Mesenchymal stem cell (in vitro differentiated cells and primary cell): Measurements from ENCODE around the gene GOLGA3.

Experiments used
- DNase-seq: peaks from one replicate; pipeline ENCODE4 v3.0.0-alpha.2; 2013
- H2AFZ ChIP-seq: one replicate; pipeline ENCODE4 v1.6.1; 2013; ENCODE audit warnings: low read depth, mild to moderate bottlenecking, control low read depth, inconsistent platforms, low read length, moderate library complexity
- H2AK5ac ChIP-seq: 2 replicates; pipeline ENCODE4 v1.6.1; 2013; ENCODE audit warnings: low read length, moderate library complexity, mild to moderate bottlenecking, inconsistent platforms; ENCODE audit not compliant: severe bottlenecking
- H2BK120ac ChIP-seq: one replicate; pipeline ENCODE4 v1.6.1; 2013; ENCODE audit warnings: low read depth, mild to moderate bottlenecking, inconsistent platforms, low read length, moderate library complexity
- H2BK12ac ChIP-seq, 2 experiments: one replicate each; pipeline ENCODE4 v1.6.1; 2013; ENCODE audit warnings: inconsistent platforms in 2 of 2, low read length in 2 of 2, mild to moderate bottlenecking in 2 of 2, moderate library complexity in 2 of 2, control low read depth in 1 of 2
- H2BK15ac ChIP-seq: one replicate; pipeline ENCODE4 v1.6.1; 2013; ENCODE audit warnings: mild to moderate bottlenecking, low read depth, inconsistent platforms; ENCODE audit not compliant: poor library complexity, severe bottlenecking
- H2BK5ac ChIP-seq: 2 replicates; pipeline ENCODE4 v1.6.1; 2013; ENCODE audit warnings: low read depth, mild to moderate bottlenecking, low read length, control low read depth, inconsistent platforms; ENCODE audit not compliant: poor library complexity, severe bottlenecking
- H3K14ac ChIP-seq, 2 experiments: one replicate each; pipeline ENCODE4 v1.6.1; 2013; ENCODE audit warnings: inconsistent platforms in 2 of 2, low read length in 2 of 2, control low read depth in 1 of 2, mild to moderate bottlenecking in 1 of 2, moderate library complexity in 1 of 2
- H3K18ac ChIP-seq, 2 experiments: one replicate each; pipeline ENCODE4 v1.6.1; 2013; ENCODE audit warnings: inconsistent platforms in 2 of 2, low read length in 2 of 2, control low read depth in 1 of 2, low read depth in 1 of 2, mild to moderate bottlenecking in 1 of 2
- H3K23ac ChIP-seq, 2 experiments: one replicate each; pipeline ENCODE4 v1.6.1; 2013; ENCODE audit warnings: inconsistent platforms in 2 of 2, low read length in 2 of 2, mild to moderate bottlenecking in 2 of 2, moderate library complexity in 2 of 2, control low read depth in 1 of 2
- H3K27ac ChIP-seq: 2 replicates; pipeline ENCODE4 v1.5.1; 2013; ENCODE audit warnings: mild to moderate bottlenecking, moderate library complexity, low read length, control low read depth, inconsistent platforms; ENCODE audit not compliant: poor library complexity, severe bottlenecking
- H3K27me3 ChIP-seq, 2 experiments: 2 replicates each; pipeline versions ENCODE4 v1.6.1 to v1.7.0; 2013; ENCODE audit warnings: low read length in 2 of 2, mild to moderate bottlenecking in 2 of 2, moderate library complexity in 2 of 2, control low read depth in 1 of 2, inconsistent platforms in 1 of 2; ENCODE audit not compliant: control insufficient read depth in 1 of 2, insufficient read depth in 1 of 2
- H3K36me3 ChIP-seq, 2 experiments: 2 replicates each; pipeline versions ENCODE4 v1.6.1 to v1.7.0; 2013; ENCODE audit warnings: low read length in 2 of 2, control low read depth in 1 of 2, inconsistent platforms in 1 of 2, low read depth in 1 of 2, mild to moderate bottlenecking in 1 of 2; ENCODE audit not compliant: insufficient read depth in 2 of 2, control insufficient read depth in 1 of 2
- H3K4ac ChIP-seq, 2 experiments: one replicate each; pipeline ENCODE4 v1.6.1; 2013; ENCODE audit warnings: inconsistent platforms in 2 of 2, low read length in 2 of 2, mild to moderate bottlenecking in 2 of 2, moderate library complexity in 2 of 2, control low read depth in 1 of 2, low read depth in 1 of 2
- H3K4me1 ChIP-seq: 2 replicates; pipeline ENCODE4 v1.6.1; 2013; ENCODE audit warnings: low read depth, low read length, control low read depth; ENCODE audit not compliant: control insufficient read depth, insufficient read depth
- H3K4me2 ChIP-seq: 2 replicates; pipeline ENCODE4 v1.6.1; 2013; ENCODE audit warnings: low read length, mild to moderate bottlenecking, inconsistent platforms; ENCODE audit not compliant: poor library complexity, severe bottlenecking
- H3K4me3 ChIP-seq, 2 experiments: 2 replicates each; pipeline versions ENCODE4 v1.5.1 to v1.7.0; 2013; ENCODE audit warnings: low read length in 2 of 2, mild to moderate bottlenecking in 2 of 2, control low read depth in 1 of 2, low read depth in 1 of 2; ENCODE audit not compliant: insufficient read depth in 1 of 2
- H3K79me1 ChIP-seq: replicated peaks from 2 replicates; pipeline ENCODE4 v1.6.1; 2013; ENCODE audit warnings: mild to moderate bottlenecking, control low read depth, low read length, inconsistent platforms; ENCODE audit not compliant: poor library complexity, severe bottlenecking
- H3K9ac ChIP-seq: 2 replicates; pipeline ENCODE4 v1.7.0; 2013; ENCODE audit warnings: mild to moderate bottlenecking, low read length, moderate library complexity
- H3K9me3 ChIP-seq: 2 replicates; pipeline ENCODE4 v1.7.0; 2013; ENCODE audit warnings: mild to moderate bottlenecking, low read length; ENCODE audit not compliant: control insufficient read depth
- H4K8ac ChIP-seq: one replicate; pipeline ENCODE4 v1.6.1; 2013; ENCODE audit warnings: inconsistent platforms, mild to moderate bottlenecking, low read length, moderate library complexity
- H4K91ac ChIP-seq: one replicate; pipeline ENCODE4 v1.6.1; 2013; ENCODE audit warnings: mild to moderate bottlenecking, low read length, inconsistent platforms
- WGBS: methylation state at CpG from one replicate; pipeline ENCODE4 v1.1.7; 2013; ENCODE audit warnings: mixed read lengths; 5-methylcytosine and 5-hydroxymethylcytosine counted together

Gene GOLGA3

DNA sequence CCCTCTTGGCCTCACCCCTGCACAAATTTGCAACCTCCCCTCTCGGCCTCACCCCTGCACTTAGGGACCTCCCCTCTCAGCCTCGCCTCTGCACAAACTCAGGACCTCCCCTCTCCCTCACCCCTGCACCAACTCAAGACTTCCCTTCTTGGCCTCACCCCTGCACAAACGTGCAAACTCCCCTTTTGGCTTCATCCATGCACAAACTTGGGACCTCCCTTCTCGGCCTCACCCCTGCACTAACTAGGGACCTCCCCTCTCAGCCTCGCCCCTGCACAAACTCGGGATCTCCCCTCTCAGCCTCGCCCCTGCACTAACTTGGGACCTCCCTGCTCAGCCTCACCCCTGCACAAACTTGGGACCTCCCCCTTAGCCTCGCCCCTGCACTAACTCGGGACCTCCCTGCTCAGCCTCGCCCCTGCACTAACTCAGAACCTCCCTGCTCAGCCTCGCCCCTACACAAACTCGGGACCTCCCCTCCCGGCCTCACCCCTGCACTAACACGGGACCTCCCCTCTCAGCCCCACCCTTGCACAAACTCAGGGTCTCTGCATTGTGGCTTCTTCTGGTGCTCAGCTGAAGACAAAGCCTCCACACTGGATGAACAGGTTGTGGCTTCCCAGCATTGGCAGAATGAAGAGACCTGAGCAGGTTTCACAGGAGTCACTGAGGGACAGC is 11.0 kb upstream of the GOLGA3 start:
- Histone ChIP-seq H2AK5ac (no peak overlapping the region), H3K18ac (no peak overlapping the region), H3K14ac (no peak overlapping the region), H3K4ac (no peak overlapping the region), H3K4me3 (no peak overlapping the region), H4K8ac (no peak overlapping the region), H3K27me3 (no peaks in the 10 kb centered on the region), H2AFZ (no peak overlapping the region), H2BK5ac (no peak overlapping the region), H3K9me3 (no peaks in the 10 kb centered on the region), H3K79me1 (peaks cover 23% of the 10 kb centered on the region), H3K4me2 (no peak overlapping the region), H2BK12ac (no peak overlapping the region), H3K27ac (no peak overlapping the region), H3K36me3 (peaks cover 72 to 83% of the 10 kb centered on the region in 2 experiments), H3K9ac (no peak overlapping the region), H2BK15ac (no peak overlapping the region), H3K23ac (no peak overlapping the region), H2BK120ac (no peak overlapping the region), H4K91ac (no peak overlapping the region), H3K4me1 (no peaks in the 10 kb centered on the region)
- WGBS, result 90% methylated on average over 14 of the region's 14 CpGs
- no peak for DNase-seq

DNA sequence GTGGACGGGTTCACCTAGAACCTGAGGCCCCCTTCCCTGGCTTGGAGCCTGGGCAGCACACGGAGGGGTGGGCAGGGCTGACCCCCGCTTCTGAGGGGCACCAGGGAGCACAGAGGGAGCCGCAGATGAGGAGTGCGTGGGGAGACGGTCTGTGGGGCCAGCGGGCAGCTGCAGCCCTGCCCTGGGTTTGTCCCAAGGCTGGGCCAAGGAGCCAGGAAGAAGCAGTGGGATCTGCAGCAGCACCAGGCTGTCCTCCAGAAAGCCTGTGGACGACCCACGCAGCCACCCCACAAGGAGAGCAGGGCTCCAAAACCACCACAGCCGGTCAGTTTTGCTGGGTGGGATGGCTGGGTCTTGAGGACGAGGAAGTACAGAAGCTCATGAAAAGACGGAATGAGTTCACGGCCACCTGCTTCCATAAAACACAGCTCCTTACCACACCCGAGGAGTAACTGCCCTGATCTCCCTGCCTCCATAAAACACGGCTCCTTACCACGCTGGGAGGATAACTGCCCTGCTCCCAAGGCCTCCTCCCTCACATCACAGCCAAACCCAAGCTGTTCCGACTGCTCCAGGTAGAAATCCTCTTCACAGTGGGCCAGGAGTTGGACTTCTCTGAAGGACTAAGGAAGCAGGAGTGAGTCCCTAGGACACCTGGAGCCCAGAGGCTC is 9.9 kb upstream of the GOLGA3 start:
- Histone ChIP-seq H3K27ac (no peak overlapping the region), H3K36me3 (peaks cover 72 to 83% of the 10 kb centered on the region in 2 experiments)
- 97% methylated on average over 17 of the region's 17 CpGs for WGBS

DNA sequence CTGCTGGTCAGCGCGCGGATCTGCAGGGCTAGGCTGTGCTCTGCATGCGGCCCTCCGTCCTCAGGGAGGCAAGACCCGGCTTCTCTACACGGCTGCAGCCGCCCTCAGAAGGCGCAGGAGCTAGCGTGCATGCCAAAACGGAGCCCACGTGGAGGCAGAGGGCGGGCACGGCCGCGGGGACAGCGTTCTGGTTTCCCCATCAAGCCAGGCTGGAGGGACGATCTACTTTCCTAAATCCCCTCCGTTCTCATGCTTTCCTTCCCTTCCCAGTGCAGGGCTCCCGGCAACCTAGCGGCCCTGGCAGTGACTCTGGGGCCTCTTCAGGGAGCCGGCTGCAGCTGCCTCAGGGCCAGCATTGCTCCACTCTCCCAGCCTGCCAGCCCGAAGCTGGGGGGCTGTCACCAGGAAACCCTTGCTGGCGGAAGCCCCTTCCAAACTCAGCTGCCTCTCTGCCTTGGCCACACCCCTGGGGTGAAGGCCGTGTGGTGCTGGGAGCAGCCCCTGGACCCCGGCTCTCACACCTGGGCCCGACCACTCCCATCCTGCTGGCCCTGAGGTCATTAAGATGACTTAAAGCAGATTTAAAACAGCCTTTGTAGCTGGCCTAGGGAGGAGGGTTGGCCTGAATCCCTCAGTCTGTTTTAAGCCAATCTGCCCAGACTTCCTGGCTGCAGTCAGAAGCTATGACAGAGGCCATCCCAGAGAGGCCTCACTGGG is 9.2 kb upstream of the GOLGA3 start:
- Histone ChIP-seq H3K23ac (no peak overlapping the region), H4K91ac (no peak overlapping the region), H3K4me2 (no peak overlapping the region), H3K4me3 (peak overlapping the region in 1 of 2 experiments; percentile 50), H3K36me3 (peaks cover 69 to 84% of the 10 kb centered on the region in 2 experiments), H2BK15ac (no peak overlapping the region), H3K27ac (no peak overlapping the region), H3K9ac (peak overlapping the region; percentile 54), H3K79me1 (peaks cover 28% of the 10 kb centered on the region), H2BK120ac (no peak overlapping the region), H4K8ac (no peak overlapping the region), H2BK12ac (no peak overlapping the region), H3K14ac (no peak overlapping the region), H3K4ac (no peak overlapping the region), H3K4me1 (no peaks in the 10 kb centered on the region), H2BK5ac (no peak overlapping the region), H2AK5ac (no peak overlapping the region), H3K18ac (no peak overlapping the region), H2AFZ (no peak overlapping the region), H3K9me3 (no peaks in the 10 kb centered on the region), H3K27me3 (no peaks in the 10 kb centered on the region)
- DNase-seq, result no peak
- WGBS, result 94% methylated on average over 27 of the region's 27 CpGs

More for the DNA sequence above, 9.9 kb upstream of the GOLGA3 start:
- H3K18ac ChIP-seq, result no peak overlapping the region
- DNase-seq, result no peak
- H3K4me2 ChIP-seq, result no peak overlapping the region
- H3K4me3 ChIP-seq, result peak overlapping the region in 1 of 2 experiments; percentile 11
- H2BK120ac ChIP-seq, result no peak overlapping the region
- no peak overlapping the region for H2AFZ ChIP-seq
- no peaks in the 10 kb centered on the region for H3K27me3 ChIP-seq
- no peak overlapping the region for H2BK12ac ChIP-seq
- no peak overlapping the region for H2BK5ac ChIP-seq
- no peak overlapping the region for H3K14ac ChIP-seq
- no peak overlapping the region for H2BK15ac ChIP-seq
- no peaks in the 10 kb centered on the region for H3K9me3 ChIP-seq
- H3K4me1 ChIP-seq, result no peaks in the 10 kb centered on the region
- no peak overlapping the region for H2AK5ac ChIP-seq
- H3K4ac ChIP-seq, result no peak overlapping the region
- H3K23ac ChIP-seq, result no peak overlapping the region
- H3K79me1 ChIP-seq, result peaks cover 30% of the 10 kb centered on the region
- H4K8ac ChIP-seq, result no peak overlapping the region
- H4K91ac ChIP-seq, result no peak overlapping the region
- peak overlapping the region; percentile 54 for H3K9ac ChIP-seq

DNA sequence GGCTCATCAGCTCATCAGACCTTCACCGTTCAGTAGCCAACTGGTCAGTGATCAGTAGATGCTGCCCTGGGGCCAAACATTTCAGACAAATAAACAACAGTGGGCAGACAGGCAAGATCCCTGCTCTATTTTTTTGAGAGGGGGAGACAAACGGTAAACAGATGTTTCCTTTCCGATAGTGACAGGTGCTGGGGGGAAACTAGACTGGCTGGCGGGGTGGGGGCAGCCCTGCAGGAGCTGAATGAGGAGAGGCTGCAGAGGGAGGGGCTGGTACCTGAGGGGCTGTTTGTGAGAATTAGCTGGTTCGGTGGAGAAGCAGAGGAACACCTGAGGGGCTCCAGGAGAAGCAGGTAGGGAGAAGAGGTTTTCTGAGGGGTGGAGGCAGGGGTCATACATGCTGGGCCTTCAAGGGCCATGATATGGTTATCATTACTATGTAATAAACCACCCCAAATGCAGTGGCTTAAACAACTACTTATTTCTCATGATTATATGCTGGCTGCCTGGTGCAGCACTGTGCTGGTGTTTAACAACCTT is 8.2 kb upstream of the GOLGA3 start:
- DNase-seq, result no peak
- no peak overlapping the region for H4K8ac ChIP-seq
- 88% methylated on average over 5 of the region's 5 CpGs for WGBS

More for the DNA sequence above, 8.2 kb upstream of the GOLGA3 start:
- Histone ChIP-seq H3K4me2 (no peak overlapping the region), H3K36me3 (peaks cover 69 to 79% of the 10 kb centered on the region in 2 experiments), H3K9me3 (no peaks in the 10 kb centered on the region), H2BK15ac (no peak overlapping the region), H2BK12ac (no peak overlapping the region), H3K14ac (no peak overlapping the region), H3K4me1 (no peaks in the 10 kb centered on the region), H4K91ac (no peak overlapping the region), H2AFZ (no peak overlapping the region), H3K4ac (no peak overlapping the region), H3K79me1 (peaks cover 28% of the 10 kb centered on the region), H3K27me3 (no peaks in the 10 kb centered on the region), H3K9ac (no peak overlapping the region), H3K27ac (no peak overlapping the region), H3K18ac (no peak overlapping the region), H2BK120ac (no peak overlapping the region), H3K4me3 (no peak overlapping the region), H2AK5ac (no peak overlapping the region), H3K23ac (no peak overlapping the region), H2BK5ac (no peak overlapping the region)
